Measurements from ENCODE around the gene ABTB2.

DNA sequence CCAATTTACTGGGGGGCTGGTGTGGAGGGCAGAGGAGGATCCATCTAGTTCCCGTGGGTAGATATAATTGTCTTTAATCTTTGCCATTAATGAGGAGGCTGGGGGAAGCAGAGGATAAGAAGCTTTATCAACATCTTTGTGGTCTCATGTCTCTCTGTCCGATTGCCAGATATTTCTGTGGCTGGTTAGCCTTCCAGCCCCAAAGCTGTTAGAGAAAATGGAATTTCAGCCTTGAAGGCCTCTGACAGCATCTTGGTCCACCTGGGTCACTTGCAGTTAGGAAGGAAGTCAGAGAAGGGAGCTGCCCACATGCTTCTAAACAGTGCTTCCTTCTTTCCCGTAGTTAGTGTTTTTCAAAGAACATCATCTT lies 56.9 kb downstream of the ABTB2 start:
- TF ChIP-seq JUND (IDR thresholded peaks at IDR 0.05; ENCODE audit: borderline replicate concordance, low read depth, low read length), result no peak
- TF ChIP-seq JUND (tag; IDR thresholded peaks at IDR 0.05; ENCODE audit: borderline replicate concordance, low read depth, low read length), result no peak
- TF ChIP-seq CAMTA2 (CRISPR knock-in tag; conservative IDR thresholded peaks at IDR 0.05), result no peak
- TF ChIP-seq, protein P1, sequence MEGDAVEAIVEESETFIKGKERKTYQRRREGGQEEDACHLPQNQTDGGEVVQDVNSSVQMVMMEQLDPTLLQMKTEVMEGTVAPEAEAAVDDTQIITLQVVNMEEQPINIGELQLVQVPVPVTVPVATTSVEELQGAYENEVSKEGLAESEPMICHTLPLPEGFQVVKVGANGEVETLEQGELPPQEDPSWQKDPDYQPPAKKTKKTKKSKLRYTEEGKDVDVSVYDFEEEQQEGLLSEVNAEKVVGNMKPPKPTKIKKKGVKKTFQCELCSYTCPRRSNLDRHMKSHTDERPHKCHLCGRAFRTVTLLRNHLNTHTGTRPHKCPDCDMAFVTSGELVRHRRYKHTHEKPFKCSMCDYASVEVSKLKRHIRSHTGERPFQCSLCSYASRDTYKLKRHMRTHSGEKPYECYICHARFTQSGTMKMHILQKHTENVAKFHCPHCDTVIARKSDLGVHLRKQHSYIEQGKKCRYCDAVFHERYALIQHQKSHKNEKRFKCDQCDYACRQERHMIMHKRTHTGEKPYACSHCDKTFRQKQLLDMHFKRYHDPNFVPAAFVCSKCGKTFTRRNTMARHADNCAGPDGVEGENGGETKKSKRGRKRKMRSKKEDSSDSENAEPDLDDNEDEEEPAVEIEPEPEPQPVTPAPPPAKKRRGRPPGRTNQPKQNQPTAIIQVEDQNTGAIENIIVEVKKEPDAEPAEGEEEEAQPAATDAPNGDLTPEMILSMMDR (IDR thresholded peaks at IDR 0.05 in 2 of 3, conservative IDR thresholded peaks at IDR 0.05 in 1 of 3; ENCODE audit: insufficient read depth in 2 of 3, low read depth in 1 of 3, low read length in 3 of 3), result no peak
- TF ChIP-seq U2AF1 (optimal IDR thresholded peaks at IDR 0.05; ENCODE audit: low read depth, low read length), result no peak
- no peak for TF ChIP-seq FOXA3 (CRISPR knock-in tag; conservative IDR thresholded peaks at IDR 0.05 in 1 of 2, IDR thresholded peaks at IDR 0.05 in 1 of 2)
- no peak for TF ChIP-seq HMG20A (CRISPR knock-in tag; conservative IDR thresholded peaks at IDR 0.05)
- no peak for TF ChIP-seq TCF7L2 (IDR thresholded peaks at IDR 0.05; ENCODE audit: low read depth, low read length)
- no peak for TF ChIP-seq STAG1 (CRISPR knock-in tag; IDR thresholded peaks at IDR 0.05; ENCODE audit: borderline replicate concordance)

Measured in K562 (cell line).